OCI-LY7 (cell line): ENCODE measurements around the gene UGT1A9. TPM values are rescaled to one million over a fixed set of nuclear protein-coding genes. Genes with fewer than 3 reads are reported as not detected.

ENCODE experiments used
- BruUV-seq: library from RNA; stranded (reverse); fragments of 400-500 nt; replicated peaks from 2 replicates; lab custom pipeline; 2021; lab: Mats Ljungman, UMichigan
- CTCF ChIA-PET: fragments of 300-600 bp; sonication (Branson Sonifier 250); formaldehyde crosslinking; loops from one replicate; lab custom pipeline; 2022; ENCODE audit warnings: antibody characterized with exemption; ENCODE audit not compliant: unreplicated experiment; lab: Charles Lee
- POLR2A ChIA-PET: fragments of 300-600 bp; sonication (Branson Sonifier 250); formaldehyde crosslinking; loops from one replicate; lab custom pipeline; 2022; ENCODE audit warnings: antibody characterized with exemption; lab: Charles Lee
- DNase-seq: peaks from one replicate; pipeline ENCODE4 v3.0.0-alpha.2; 2015; ENCODE audit warnings: low spot score
- H2AFZ ChIP-seq: fragments of 200-600 bp; sonication (generic), shearing (Covaris generic); 2 replicates; pipeline ENCODE4 v1.6.1; 2014; ENCODE audit warnings: mild to moderate bottlenecking, antibody characterized with exemption, low read length, moderate library complexity
- H3K27ac ChIP-seq: fragments of 200-600 bp; sonication (generic); 2 replicates; pipeline ENCODE4 v1.5.1; 2014; ENCODE audit warnings: mixed run types, low read depth, mild to moderate bottlenecking, moderate library complexity, low read length, inconsistent platforms; ENCODE audit not compliant: poor library complexity, severe bottlenecking
- H3K36me3 ChIP-seq: fragments of 200-600 bp; sonication (generic); 2 replicates; pipeline ENCODE4 v1.6.1; 2014; ENCODE audit warnings: mild to moderate bottlenecking, antibody characterized with exemption, low read length, moderate library complexity, mixed read lengths; ENCODE audit not compliant: insufficient read depth
- H3K4me1 ChIP-seq: fragments of 200-600 bp; sonication (generic); 2 replicates; pipeline ENCODE4 v1.5.1; 2014; ENCODE audit warnings: mild to moderate bottlenecking, low read length; ENCODE audit not compliant: insufficient read depth, poor library complexity, severe bottlenecking
- H3K4me2 ChIP-seq: fragments of 200-600 bp; sonication (generic); 2 replicates; pipeline ENCODE4 v1.6.1; 2014; ENCODE audit warnings: mild to moderate bottlenecking, low read length
- H3K4me3 ChIP-seq: fragments of 200-600 bp; sonication (generic); 2 replicates; pipeline ENCODE4 v1.5.1; 2014; ENCODE audit warnings: mild to moderate bottlenecking, low read depth, low read length; ENCODE audit not compliant: poor library complexity, severe bottlenecking
- H3K79me2 ChIP-seq: fragments of 200-600 bp; sonication (generic); 2 replicates; pipeline ENCODE4 v1.6.1; 2016; ENCODE audit warnings: low read depth, mild to moderate bottlenecking, low read length, moderate library complexity, mixed read lengths; ENCODE audit not compliant: insufficient read depth
- H3K9me2 ChIP-seq: fragments of 200-600 bp; sonication (generic); 2 replicates; pipeline ENCODE4 v1.6.1; 2016; ENCODE audit warnings: mild to moderate bottlenecking, low read length, mixed read lengths; ENCODE audit not compliant: insufficient read depth
- H3K9me3 ChIP-seq: fragments of 200-600 bp; sonication (generic); 2 replicates; pipeline ENCODE4 v1.6.1; 2014; ENCODE audit warnings: mild to moderate bottlenecking, mixed run types, low read length, mixed read lengths
- H4K20me1 ChIP-seq: fragments of 200-600 bp; sonication (generic); 2 replicates; pipeline ENCODE4 v1.6.1; 2014; ENCODE audit warnings: mild to moderate bottlenecking, antibody characterized with exemption, low read length, moderate library complexity, mixed read lengths; ENCODE audit not compliant: insufficient read depth
- EZH2phosphoT487 ChIP-seq: fragments of 200-600 bp; sonication (generic); IDR thresholded peaks from 2 replicates; pipeline ENCODE4 v1.6.1; 2018; ENCODE audit warnings: low read depth, borderline replicate concordance, mild to moderate bottlenecking, mixed run types, antibody characterized with exemption, low read length, moderate library complexity, mixed read lengths
- intact Hi-C: fragments of 100-400 bp; cut with micrococcal nuclease; formaldehyde crosslinking; loops from one replicate; pipeline ENCODE4 v1.10.0; 2022; ENCODE audit not compliant: unreplicated experiment
- total RNA-seq, 2 experiments: library from RNA; depleted of rRNA in 1 of 2; stranded (reverse); fragments of >200 nt in 1 of 2; shearing (Covaris generic) in 1 of 2; gene quantifications; 2 replicates each; pipeline ENCODE4 v1.2.3, GENCODE V29; 2014 to 2022
- TF ChIP-seq, protein P1 (sequence below): fragments of 200-600 bp; sonication (generic); conservative IDR thresholded peaks from 2 replicates; pipeline ENCODE4 v1.5.1; 2014; ENCODE audit warnings: mild to moderate bottlenecking, antibody characterized with exemption, low read length, moderate library complexity, mixed read lengths

UGT1A9 gene
- total RNA-seq, 2 experiments from 2014 or later: not detected

- DNase-seq: no peak
- no TSS peak for BruUV-seq
- Histone ChIP-seq H4K20me1 (no peaks in the 10 kb centered on the region), H3K4me1 (no peaks in the 10 kb centered on the region), H2AFZ (no peak overlapping the region), H3K4me3 (no peak overlapping the region), H3K9me3 (no peaks in the 10 kb centered on the region), H3K4me2 (no peak overlapping the region), H3K27ac (no peak overlapping the region), H3K9me2 (no peaks in the 10 kb centered on the region), H3K36me3 (no peaks in the 10 kb centered on the region), H3K79me2 (no peaks in the 10 kb centered on the region)
- ChIA-PET CTCF (no interaction called here), POLR2A (no interaction called here)
- no peak for TF ChIP-seq EZH2phosphoT487
- TF ChIP-seq, protein P1, sequence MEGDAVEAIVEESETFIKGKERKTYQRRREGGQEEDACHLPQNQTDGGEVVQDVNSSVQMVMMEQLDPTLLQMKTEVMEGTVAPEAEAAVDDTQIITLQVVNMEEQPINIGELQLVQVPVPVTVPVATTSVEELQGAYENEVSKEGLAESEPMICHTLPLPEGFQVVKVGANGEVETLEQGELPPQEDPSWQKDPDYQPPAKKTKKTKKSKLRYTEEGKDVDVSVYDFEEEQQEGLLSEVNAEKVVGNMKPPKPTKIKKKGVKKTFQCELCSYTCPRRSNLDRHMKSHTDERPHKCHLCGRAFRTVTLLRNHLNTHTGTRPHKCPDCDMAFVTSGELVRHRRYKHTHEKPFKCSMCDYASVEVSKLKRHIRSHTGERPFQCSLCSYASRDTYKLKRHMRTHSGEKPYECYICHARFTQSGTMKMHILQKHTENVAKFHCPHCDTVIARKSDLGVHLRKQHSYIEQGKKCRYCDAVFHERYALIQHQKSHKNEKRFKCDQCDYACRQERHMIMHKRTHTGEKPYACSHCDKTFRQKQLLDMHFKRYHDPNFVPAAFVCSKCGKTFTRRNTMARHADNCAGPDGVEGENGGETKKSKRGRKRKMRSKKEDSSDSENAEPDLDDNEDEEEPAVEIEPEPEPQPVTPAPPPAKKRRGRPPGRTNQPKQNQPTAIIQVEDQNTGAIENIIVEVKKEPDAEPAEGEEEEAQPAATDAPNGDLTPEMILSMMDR: no peak
- intact Hi-C loops: no loop called here
Measured at GRCh38 chr2:233764264-233764663, 92.6 kb downstream of the UGT1A9 start.

DNA sequence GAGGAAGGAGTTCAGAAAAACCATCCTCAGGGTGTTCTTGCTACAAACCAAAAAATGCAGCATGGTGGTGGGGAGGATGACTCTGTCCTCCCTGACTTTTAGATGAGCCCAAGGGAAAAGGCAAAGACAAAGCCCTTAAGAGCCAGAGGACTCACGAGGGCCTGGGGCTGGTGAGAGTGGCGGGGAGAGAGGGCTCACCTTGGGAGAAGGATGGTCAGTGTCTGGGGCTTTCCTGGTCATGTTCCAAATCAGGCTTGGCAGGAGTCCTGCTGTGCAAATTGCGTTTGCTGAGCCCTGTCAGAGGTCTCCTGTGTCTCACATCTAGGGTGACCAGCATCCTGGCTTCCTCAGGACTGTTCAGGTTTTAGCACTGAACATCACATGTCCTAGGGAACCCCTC is 93.1 kb downstream of the UGT1A9 start:
- Histone ChIP-seq H3K4me3 (no peak overlapping the region), H3K9me2 (no peaks in the 10 kb centered on the region), H3K9me3 (no peaks in the 10 kb centered on the region), H3K27ac (no peak overlapping the region), H3K4me1 (no peaks in the 10 kb centered on the region), H3K36me3 (no peaks in the 10 kb centered on the region), H3K4me2 (no peak overlapping the region), H3K79me2 (no peaks in the 10 kb centered on the region), H2AFZ (no peak overlapping the region), H4K20me1 (no peaks in the 10 kb centered on the region)
- DNase-seq: no peak
- ChIA-PET CTCF (no interaction called here), POLR2A (no interaction called here)
- no TSS peak for BruUV-seq
- no peak for TF ChIP-seq EZH2phosphoT487
- TF ChIP-seq, protein P1: no peak
- intact Hi-C loops: no loop called here

DNA sequence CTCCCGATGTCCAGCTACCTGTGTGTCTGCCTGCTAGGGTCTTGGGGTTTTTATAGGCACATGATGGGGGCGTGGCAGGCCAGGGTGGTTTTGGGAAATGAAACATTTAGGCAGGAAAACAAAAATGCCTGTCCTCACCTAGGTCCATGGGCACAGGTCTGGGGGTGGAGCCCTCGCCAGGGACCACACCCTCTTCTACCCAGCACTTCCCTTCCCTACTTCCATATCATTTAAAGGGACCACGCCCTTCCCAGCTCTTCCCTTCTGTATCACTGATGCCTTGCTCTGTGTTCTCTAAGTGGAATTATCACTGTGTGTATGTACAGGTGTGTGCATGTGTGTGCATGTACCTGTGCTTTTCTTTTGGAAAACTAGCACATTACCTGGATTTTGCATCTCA is 94.7 kb downstream of the UGT1A9 start:
- BruUV-seq: no TSS peak
- intact Hi-C loops: no loop called here

More for the DNA sequence above, 94.7 kb downstream of the UGT1A9 start:
- no peak overlapping the region for H2AFZ ChIP-seq
- no peak overlapping the region for H3K4me3 ChIP-seq
- no peaks in the 10 kb centered on the region for H3K4me1 ChIP-seq
- no peaks in the 10 kb centered on the region for H3K9me2 ChIP-seq
- H3K36me3 ChIP-seq: no peaks in the 10 kb centered on the region
- H3K27ac ChIP-seq: no peak overlapping the region
- H3K9me3 ChIP-seq: no peaks in the 10 kb centered on the region
- POLR2A ChIA-PET: no interaction called here
- DNase-seq: no peak
- no peaks in the 10 kb centered on the region for H4K20me1 ChIP-seq
- no peaks in the 10 kb centered on the region for H3K79me2 ChIP-seq
- TF ChIP-seq EZH2phosphoT487: no peak
- TF ChIP-seq, protein P1: no peak
- CTCF ChIA-PET: no interaction called here
- no peak overlapping the region for H3K4me2 ChIP-seq
